Osteocyte (in vitro differentiated cells): ENCODE data around the gene IRGQ. TPM values are rescaled to one million over a fixed set of nuclear protein-coding genes. Genes with fewer than 3 reads are reported as not detected.
"Not testable (repeated sequence)": the region's sequence is repeated elsewhere in the genome, so short reads cannot be mapped to it uniquely, and the experiment has no call there.

Experiments used
- DNase-seq: peaks from one replicate; pipeline ENCODE4 v3.0.0; 2021; ENCODE audit warnings: mixed read lengths; ENCODE audit not compliant: unreplicated experiment; ENCODE audit errors: extremely low spot score
- H3K27ac Mint-ChIP-seq: one replicate; pipeline ENCODE4 v1.8.0; 2021; ENCODE audit warnings: mild to moderate bottlenecking, mixed read lengths; ENCODE audit not compliant: unreplicated experiment
- H3K27me3 Mint-ChIP-seq: one replicate; pipeline ENCODE4 v1.8.0; 2021; ENCODE audit warnings: mixed read lengths; ENCODE audit not compliant: unreplicated experiment
- H3K36me3 Mint-ChIP-seq: one replicate; pipeline ENCODE4 v1.8.0; 2021; ENCODE audit warnings: mixed read lengths; ENCODE audit not compliant: unreplicated experiment
- H3K4me1 Mint-ChIP-seq: one replicate; pipeline ENCODE4 v1.8.0; 2021; ENCODE audit warnings: mixed read lengths; ENCODE audit not compliant: unreplicated experiment
- H3K4me3 Mint-ChIP-seq: one replicate; pipeline ENCODE4 v1.8.0; 2021; ENCODE audit warnings: mild to moderate bottlenecking, moderate library complexity, mixed read lengths; ENCODE audit not compliant: unreplicated experiment
- H3K9me3 Mint-ChIP-seq: one replicate; pipeline ENCODE4 v1.8.0; 2021; ENCODE audit warnings: mixed read lengths; ENCODE audit not compliant: unreplicated experiment
- total RNA-seq: library from RNA; stranded (reverse); gene quantifications from 2 replicates; pipeline ENCODE4 v1.2.1, GENCODE V29; 2021
- TF ChIP-seq, protein P1 (sequence below): fragments of 200-600 bp; sonication (generic); IDR thresholded peaks from 2 replicates; pipeline ENCODE4 v1.5.0; 2021; ENCODE audit warnings: antibody characterized with exemption, mild to moderate bottlenecking, moderate library complexity

The IRGQ gene
- total RNA-seq, 1 donor from 2014 or later = 40.9 TPM

DNA sequence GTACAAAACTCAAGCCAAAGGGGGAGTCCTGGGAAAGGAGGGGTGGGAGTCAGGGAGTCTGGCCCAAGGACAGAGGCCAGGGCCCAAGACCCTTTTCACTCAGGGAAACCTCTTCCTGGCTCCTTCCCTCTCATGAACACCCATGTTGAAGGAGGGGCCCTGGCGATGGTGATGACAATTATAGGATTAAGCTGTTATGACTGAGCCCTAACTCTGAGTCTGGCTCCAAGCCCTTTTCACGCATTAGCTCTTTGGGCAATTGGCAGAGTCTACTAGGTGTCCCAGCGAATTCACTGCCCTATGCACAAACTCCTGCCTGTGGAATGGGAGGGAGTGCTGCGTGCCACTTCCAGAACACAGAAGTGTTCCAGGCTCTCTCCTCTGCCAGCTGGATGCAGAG, 42.3 kb downstream of the IRGQ start:
- no peaks in the 10 kb centered on the region for H3K27me3 Mint-ChIP-seq
- peaks cover 27% of the 10 kb centered on the region for H3K36me3 Mint-ChIP-seq
- no peaks in the 10 kb centered on the region for H3K4me1 Mint-ChIP-seq
- no peaks in the 10 kb centered on the region for H3K9me3 Mint-ChIP-seq
- TF ChIP-seq, protein P1, sequence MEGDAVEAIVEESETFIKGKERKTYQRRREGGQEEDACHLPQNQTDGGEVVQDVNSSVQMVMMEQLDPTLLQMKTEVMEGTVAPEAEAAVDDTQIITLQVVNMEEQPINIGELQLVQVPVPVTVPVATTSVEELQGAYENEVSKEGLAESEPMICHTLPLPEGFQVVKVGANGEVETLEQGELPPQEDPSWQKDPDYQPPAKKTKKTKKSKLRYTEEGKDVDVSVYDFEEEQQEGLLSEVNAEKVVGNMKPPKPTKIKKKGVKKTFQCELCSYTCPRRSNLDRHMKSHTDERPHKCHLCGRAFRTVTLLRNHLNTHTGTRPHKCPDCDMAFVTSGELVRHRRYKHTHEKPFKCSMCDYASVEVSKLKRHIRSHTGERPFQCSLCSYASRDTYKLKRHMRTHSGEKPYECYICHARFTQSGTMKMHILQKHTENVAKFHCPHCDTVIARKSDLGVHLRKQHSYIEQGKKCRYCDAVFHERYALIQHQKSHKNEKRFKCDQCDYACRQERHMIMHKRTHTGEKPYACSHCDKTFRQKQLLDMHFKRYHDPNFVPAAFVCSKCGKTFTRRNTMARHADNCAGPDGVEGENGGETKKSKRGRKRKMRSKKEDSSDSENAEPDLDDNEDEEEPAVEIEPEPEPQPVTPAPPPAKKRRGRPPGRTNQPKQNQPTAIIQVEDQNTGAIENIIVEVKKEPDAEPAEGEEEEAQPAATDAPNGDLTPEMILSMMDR = no peak
- no peak overlapping the region for H3K4me3 Mint-ChIP-seq
- H3K27ac Mint-ChIP-seq = no peak overlapping the region
- no peak for DNase-seq

DNA sequence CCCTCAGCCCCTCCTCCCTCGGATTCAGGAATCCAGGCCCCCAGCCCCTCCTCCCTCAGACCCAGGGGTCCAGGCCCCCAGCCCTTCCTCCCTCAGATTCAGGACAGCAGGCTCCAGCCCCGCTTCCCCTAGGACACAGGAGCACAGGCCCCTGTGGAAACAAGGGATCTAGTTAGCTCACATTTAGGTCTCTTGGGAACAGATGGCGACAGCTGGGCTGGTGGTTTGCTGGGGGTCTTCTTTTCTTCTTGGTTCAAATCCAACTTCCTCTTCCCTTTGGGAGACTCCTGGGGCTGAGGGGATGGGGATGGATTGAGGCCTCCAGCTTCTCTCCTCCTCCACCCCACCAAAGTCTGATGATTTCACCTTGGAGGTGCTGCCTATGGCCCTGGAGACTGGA, 43.3 kb downstream of the IRGQ start:
- Mint-ChIP-seq H3K4me1 (no peaks in the 10 kb centered on the region), H3K4me3 (no peak overlapping the region), H3K9me3 (no peaks in the 10 kb centered on the region), H3K27ac (no peak overlapping the region), H3K27me3 (no peaks in the 10 kb centered on the region), H3K36me3 (peaks cover 27% of the 10 kb centered on the region)
- TF ChIP-seq, protein P1 = no peak
- no peak for DNase-seq

DNA sequence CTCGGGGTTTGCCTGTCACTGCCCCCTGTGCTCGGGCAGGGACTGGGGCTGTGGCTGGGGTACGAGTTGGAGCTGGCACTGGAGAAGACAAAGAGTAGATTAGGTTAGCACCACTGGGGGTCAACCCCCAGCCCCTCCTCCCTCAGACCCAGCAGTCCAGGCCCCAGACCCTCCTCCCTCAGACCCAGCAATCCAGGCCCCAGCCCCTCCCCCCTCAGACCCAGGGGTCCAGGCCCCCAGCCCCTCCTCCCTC, 43.8 kb downstream of the IRGQ start:
- TF ChIP-seq, protein P1 = no peak
- Mint-ChIP-seq H3K36me3 (peaks cover 26% of the 10 kb centered on the region), H3K27me3 (no peaks in the 10 kb centered on the region), H3K9me3 (no peaks in the 10 kb centered on the region), H3K27ac (no peak overlapping the region), H3K4me3 (no peak overlapping the region), H3K4me1 (no peaks in the 10 kb centered on the region)
- DNase-seq = no peak

DNA sequence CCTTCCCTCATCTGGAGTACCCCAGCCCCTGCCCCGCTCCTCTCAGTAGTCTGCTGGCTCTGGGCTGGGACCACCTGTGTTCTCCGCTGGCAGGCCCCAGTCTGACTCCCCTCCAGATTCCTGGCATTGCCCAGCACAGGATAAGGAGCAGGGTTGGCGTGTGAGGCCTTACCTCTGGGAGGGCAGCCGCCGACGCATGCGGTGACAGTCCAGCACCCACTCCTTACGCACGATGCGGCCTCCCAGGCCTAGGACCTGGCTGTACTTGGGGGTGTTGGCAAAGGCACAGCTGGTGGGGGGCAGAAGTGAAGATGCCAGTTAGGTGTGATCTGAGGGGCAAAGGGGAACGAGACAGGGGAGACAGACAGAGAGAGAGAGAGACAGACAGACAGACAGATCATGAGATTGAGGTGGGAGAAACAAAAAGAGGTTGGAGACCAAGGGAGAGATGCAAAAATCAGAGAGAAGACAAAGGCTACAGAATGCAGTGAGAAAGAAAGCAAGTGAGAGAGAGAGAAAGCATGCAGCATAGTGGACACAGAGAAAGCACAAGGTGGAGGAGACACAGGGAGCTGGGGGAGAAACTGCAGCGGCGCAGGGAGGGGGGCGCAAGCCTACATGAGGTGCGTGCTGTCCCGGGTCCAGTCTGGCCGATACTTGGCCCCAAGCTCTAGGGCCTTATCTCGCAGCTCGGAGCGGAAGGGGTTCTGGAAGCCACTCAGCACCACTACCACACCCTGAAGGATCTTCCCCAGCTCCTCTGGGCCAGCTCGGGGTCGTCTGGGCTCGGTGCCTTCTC, 44.3 kb downstream of the IRGQ start:
- Mint-ChIP-seq H3K27me3 (no peaks in the 10 kb centered on the region), H3K27ac (no peak overlapping the region), H3K9me3 (no peaks in the 10 kb centered on the region), H3K4me3 (no peak overlapping the region), H3K36me3 (peaks cover 26% of the 10 kb centered on the region), H3K4me1 (no peaks in the 10 kb centered on the region)
- no peak for DNase-seq
- TF ChIP-seq, protein P1 = no peak

DNA sequence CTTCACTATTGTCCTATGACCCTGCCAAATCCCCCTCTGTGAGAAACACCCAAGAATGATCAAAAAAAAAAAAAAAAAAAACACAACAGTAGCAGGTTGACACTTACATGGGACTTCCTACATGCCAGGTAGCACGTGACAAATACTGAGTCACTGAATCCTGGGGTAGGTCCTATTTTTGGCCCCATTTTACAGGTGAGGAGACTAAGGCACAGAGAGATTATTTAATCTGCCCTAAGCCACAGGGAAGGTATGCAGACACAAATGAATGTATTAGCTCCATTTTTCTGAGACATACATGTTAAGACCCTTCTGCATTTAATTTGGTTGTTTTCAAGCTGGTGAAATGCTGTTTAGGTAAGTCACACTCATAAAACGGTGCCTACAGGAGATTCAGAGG, 47.2 kb downstream of the IRGQ start:
- Mint-ChIP-seq H3K9me3 (no peaks in the 10 kb centered on the region), H3K27me3 (no peaks in the 10 kb centered on the region), H3K36me3 (peaks cover 31% of the 10 kb centered on the region), H3K4me1 (no peaks in the 10 kb centered on the region), H3K27ac (no peak overlapping the region), H3K4me3 (no peak overlapping the region)
- DNase-seq = no peak
- TF ChIP-seq, protein P1 = no peak

DNA sequence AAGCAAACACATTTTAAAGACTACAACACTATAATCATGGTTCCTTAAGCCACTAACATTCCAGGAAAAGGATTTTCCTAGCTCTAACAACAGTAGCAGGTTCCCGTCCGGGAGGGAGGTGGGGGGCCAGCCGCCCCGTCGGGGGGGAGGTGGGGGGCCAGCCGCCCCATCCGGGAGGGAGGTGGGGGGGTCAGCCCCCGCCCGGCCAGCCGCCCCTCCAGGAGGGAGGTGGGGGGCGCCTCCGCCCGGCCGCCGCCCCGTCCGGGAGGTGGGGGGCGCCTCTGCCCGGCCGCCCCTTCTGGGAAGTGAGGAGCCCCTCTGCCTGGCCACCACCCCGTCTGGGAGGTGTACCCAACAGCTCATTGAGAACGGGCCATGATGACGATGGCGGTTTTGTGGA, 48.0 kb downstream of the IRGQ start:
- not testable (repeated sequence) for H3K27me3 Mint-ChIP-seq, H3K27ac Mint-ChIP-seq, H3K4me1 Mint-ChIP-seq, DNase-seq, H3K9me3 Mint-ChIP-seq, H3K4me3 Mint-ChIP-seq
- peaks cover 35% of the 10 kb centered on the region for H3K36me3 Mint-ChIP-seq
